Transverse colon (tissue), 4 donors: ENCODE measurements around the gene ACR. TPM values are rescaled to one million over a fixed set of nuclear protein-coding genes. Genes with fewer than 3 reads are reported as not detected.
"Not testable (repeated sequence)": the region's sequence is repeated elsewhere in the genome, so short reads cannot be mapped to it uniquely, and the experiment has no call there.

Experiments
- DNase-seq: peaks from one replicate; pipeline ENCODE4 v3.0.0-alpha.2; 2019
- H3K27ac ChIP-seq, 4 donors: fragments of 200-600 bp; sonication (generic); 2 replicates each; pipeline ENCODE4 v1.5.1; 2016 to 2018; ENCODE audit warnings: inconsistent platforms in 4 of 4
- H3K27me3 ChIP-seq: fragments of 200-600 bp; sonication (generic); 2 replicates; pipeline ENCODE4 v1.5.1; 2017; ENCODE audit warnings: inconsistent platforms
- H3K36me3 ChIP-seq, 4 donors: fragments of 200-600 bp; sonication (generic); 2 replicates each; pipeline ENCODE4 v1.5.1; 2017 to 2019; ENCODE audit warnings: inconsistent platforms in 4 of 4
- H3K4me1 ChIP-seq, 4 donors: fragments of 200-600 bp; sonication (generic); 2 replicates each; pipeline ENCODE4 v1.5.1; 2017 to 2020; ENCODE audit warnings: inconsistent platforms in 4 of 4
- H3K4me3 ChIP-seq, 4 donors: fragments of 200-600 bp; sonication (generic); 1 replicate in 1 of 4; 2 replicates in 3 of 4; pipeline versions ENCODE4 v1.5.1 to v1.6.1; 2017 to 2019; ENCODE audit warnings: inconsistent platforms in 4 of 4
- H3K9me3 ChIP-seq, 2 donors: fragments of 200-600 bp; sonication (generic); 2 replicates each; pipeline ENCODE4 v1.5.1; 2017 to 2019; ENCODE audit warnings: inconsistent platforms in 2 of 2
- CTCF ChIP-seq, 5 experiments: fragments of 200-600 bp in 3 of 5; fragments of 450-650 bp in 2 of 5; sonication (generic) in 3 of 5; IDR thresholded peaks; 1 replicate in 2 of 5; 2 replicates in 3 of 5; pipeline ENCODE4 v1.5.1; 2016 to 2017; ENCODE audit warnings: antibody characterized with exemption in 5 of 5, inconsistent platforms in 3 of 5, mild to moderate bottlenecking in 2 of 5, moderate library complexity in 1 of 5
- POLR2A ChIP-seq: fragments of 450-650 bp; IDR thresholded peaks from one replicate; pipeline ENCODE4 v1.6.1; 2016; ENCODE audit warnings: antibody characterized with exemption, mild to moderate bottlenecking, moderate library complexity
- POLR2AphosphoS5 ChIP-seq, 3 donors: sonication (generic); formaldehyde crosslinking; IDR thresholded peaks; one replicate each; pipeline ENCODE4 v1.6.1; 2016; ENCODE audit warnings: antibody characterized with exemption in 3 of 3
- WGBS, 2 donors: methylation state at CpG; one replicate each; pipeline ENCODE4 v1.1.5; 2018; ENCODE audit warnings: low coverage in 1 of 2; 5-methylcytosine and 5-hydroxymethylcytosine counted together
- in situ Hi-C, 4 donors: fragments of 200-750 bp; cut with MboI; loops; one replicate each; pipeline versions ENCODE4 v1.15.0 to v1.15.1; 2017; ENCODE audit warnings: low sequenced_read_pairs in 3 of 4, low pct_ligation_motif_present in 1 of 4, low pct_unique_long_range_greater_than_20kb in 1 of 4
- intact Hi-C: fragments of 100-400 bp; cut with DNase I; formaldehyde crosslinking; loops from one replicate; pipeline ENCODE4 v1.15.1; 2023; ENCODE audit warnings: low total_unique reads
- small RNA-seq, 4 donors: library from RNA; depleted of rRNA; stranded (forward); fragments of <200 nt; gene quantifications; one replicate each; pipeline ENCODE3, GENCODE V24; 2016
- total RNA-seq, 4 donors: library from RNA; depleted of rRNA; stranded (reverse); fragments of >200 nt; gene quantifications; one replicate each; pipeline ENCODE4 v1.1.0, GENCODE V29; 2016

Gene ACR
- total RNA-seq, 4 donors from 2014 or later = not detected

DNA sequence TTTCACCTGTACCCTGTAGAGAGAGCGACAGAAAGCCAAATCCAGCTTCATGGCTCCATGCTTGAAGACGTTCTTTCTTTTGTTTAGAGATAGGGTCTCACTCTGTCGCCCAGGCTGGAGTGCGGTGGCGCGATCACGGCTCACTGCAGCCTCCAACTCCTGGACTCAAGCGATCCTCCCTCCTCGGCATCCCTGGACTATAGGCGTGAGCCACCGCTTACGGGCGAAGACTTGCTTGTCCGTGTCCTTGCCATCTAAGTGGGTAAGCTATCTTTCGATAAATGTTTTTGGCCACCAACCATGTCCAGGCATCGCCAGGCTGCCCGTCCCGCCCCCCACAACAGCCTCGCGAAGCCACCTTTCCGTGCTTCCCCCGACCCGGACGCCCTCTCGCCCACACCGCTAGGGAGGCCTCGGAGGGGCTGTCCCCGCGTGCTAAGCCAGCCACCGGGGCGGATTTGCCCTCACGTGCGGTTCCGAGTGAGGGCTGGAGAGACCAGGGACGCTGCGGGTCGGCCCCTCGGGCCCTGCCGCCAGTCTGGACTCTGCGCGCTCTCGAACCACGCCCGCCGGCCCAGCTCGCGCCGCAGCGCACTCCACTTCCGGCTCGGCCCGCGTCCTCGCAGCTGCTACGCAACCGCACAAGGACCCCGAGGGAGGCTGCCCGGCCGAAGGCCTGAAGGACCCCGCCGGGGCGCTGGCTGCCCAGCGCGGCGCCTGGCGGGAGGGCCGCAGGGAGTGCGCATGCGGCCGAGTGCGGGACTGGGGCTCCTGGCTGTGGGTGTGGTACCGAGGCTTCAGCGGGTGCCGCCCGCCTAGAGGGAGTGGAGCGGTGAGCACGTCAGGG, 45.3 kb downstream of the ACR start, which contains the start of gene RABL2B:
RABL2B (minus strand) TSS at position 604 of the 847 bp plus-strand sequence. CDS start 1,342 bp downstream, outside the sequence.
- in situ Hi-C loops, intact Hi-C loops, H3K4me1 ChIP-seq, H3K36me3 ChIP-seq, H3K9me3 ChIP-seq, H3K27me3 ChIP-seq: not testable (repeated sequence)
- 1% methylated on average over 15 of the region's 77 CpGs; no CpG with 5 or more reads in 1 of the 2 donors for WGBS, 2 donors
- peak within 1 kb of the TSS; percentile 21 to 62 (median 47) for H3K27ac ChIP-seq
- H3K4me3 ChIP-seq = peak within 1 kb of the TSS; percentile 34 to 66 (median 46)
- TF ChIP-seq CTCF (IDR thresholded peaks at IDR 0.05) (peak in 1 of 5 experiments; percentile 17), POLR2A (peak; percentile 46), POLR2AphosphoS5 (IDR thresholded peaks at IDR 0.05) (peak; percentile 20 to 77 (median 56))
- DNase-seq = peak; percentile 95

GRCh38 chr22:50783880-50784276, 45.9 kb downstream of the ACR start:
- H3K4me1 ChIP-seq, intact Hi-C loops, in situ Hi-C loops, H3K36me3 ChIP-seq, H3K9me3 ChIP-seq, H3K27me3 ChIP-seq: not testable (repeated sequence)
- H3K27ac ChIP-seq = peak overlapping the region; percentile 21 to 62 (median 47)
- H3K4me3 ChIP-seq = peak overlapping the region; percentile 24 to 66 (median 40)
- WGBS, 2 donors = 0 to 2% methylated on average over 1 to 11 of the region's 16 CpGs
- DNase-seq = peak; percentile 9

DNA sequence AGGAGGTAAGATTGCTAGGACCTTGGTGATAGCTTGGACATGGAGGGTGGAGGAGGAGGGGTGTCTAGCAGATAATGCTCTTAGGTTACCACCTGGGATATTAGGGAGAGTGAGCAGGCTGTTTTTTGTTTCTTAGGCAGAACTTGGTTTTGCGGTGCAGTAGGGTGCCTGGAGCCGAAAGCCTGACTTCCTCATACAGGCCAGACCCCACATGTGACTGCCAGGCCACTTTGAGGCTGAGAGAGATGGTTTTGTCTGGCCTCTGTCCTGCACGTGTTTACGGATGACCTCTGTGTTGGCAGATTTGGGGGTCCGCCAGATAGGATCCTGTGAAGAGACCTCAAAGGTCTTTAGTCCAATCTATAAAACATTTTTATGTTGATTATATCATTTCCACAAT, 47.3 kb downstream of the ACR start:
- in situ Hi-C loops, H3K4me1 ChIP-seq, H3K36me3 ChIP-seq, H3K27ac ChIP-seq, H3K4me3 ChIP-seq, H3K27me3 ChIP-seq, intact Hi-C loops, H3K9me3 ChIP-seq: not testable (repeated sequence)
- peak; percentile 27 for DNase-seq
- WGBS, 2 donors = 86% methylated on average over 5 of the region's 5 CpGs; no CpG with 5 or more reads in 1 of the 2 donors

GRCh38 chr22:50786936-50787335, 48.9 kb downstream of the ACR start:
- intact Hi-C loops, H3K4me1 ChIP-seq, in situ Hi-C loops, H3K27me3 ChIP-seq, DNase-seq, H3K27ac ChIP-seq, H3K36me3 ChIP-seq, H3K4me3 ChIP-seq, H3K9me3 ChIP-seq: not testable (repeated sequence)
- 64% methylated on average over 4 of the region's 5 CpGs; no CpG with 5 or more reads in 1 of the 2 donors for WGBS, 2 donors

Small RNAs within 50 kb of the gene (small RNA-seq; reads per million reads assigned to genes)
- gene RNU6-409P = 0 reads per million in 4 donors

Other genes starting within 250 kb of the ACR start
- 100 to 1,000 TPM in 1 of 4 donors, 10 to 100 TPM in 3; 54.0 to 119 (median 79.9) TPM for gene LMF2, start 230.5 kb upstream of the ACR start, total RNA-seq
- gene NCAPH2, start 230.0 kb upstream of the ACR start, total RNA-seq = 10 to 100 TPM; 26.5 to 64.7 (median 41.6) TPM
- gene SCO2, start 212.6 kb upstream of the ACR start, total RNA-seq = 10 to 100 TPM in 1 of 4 donors, 1 to 10 TPM in 2, not detected in 1; 5.1 to 63.6 (median 5.9) TPM
- gene TYMP, start 208.2 kb upstream of the ACR start, total RNA-seq = 10 to 100 TPM; 27.5 to 60.7 (median 32.2) TPM
- gene KLHDC7B, start 192.3 kb upstream of the ACR start, total RNA-seq = 1 to 10 TPM in 1 of 4 donors, under 1 TPM in 2, not detected in 1; 0.14 to 1.5 (median 0.32) TPM
- not detected for gene SYCE3, start 175.3 kb upstream of the ACR start, total RNA-seq
- 100 to 1,000 TPM in 1 of 4 donors, 10 to 100 TPM in 3; 34.2 to 111 (median 37.6) TPM for gene CPT1B, start 159.8 kb upstream of the ACR start, total RNA-seq
- 100 to 1,000 TPM in 1 of 4 donors, 10 to 100 TPM in 3; 74.8 to 232 (median 86.1) TPM for gene CHKB, start 155.4 kb upstream of the ACR start, total RNA-seq
- 1 to 10 TPM; 1.1 to 3.4 (median 1.8) TPM for gene MAPK8IP2, start 137.4 kb upstream of the ACR start, total RNA-seq
- gene ARSA, start 110.1 kb upstream of the ACR start, total RNA-seq = 100 to 1,000 TPM in 2 of 4 donors, 10 to 100 TPM in 2; 81.2 to 253 (median 99.1) TPM
- gene SHANK3, start 65.4 kb upstream of the ACR start, total RNA-seq = 10 to 100 TPM in 1 of 4 donors, 1 to 10 TPM in 3; 2.7 to 30.3 (median 6.3) TPM
- gene RABL2B, start 45.4 kb downstream of the ACR start, total RNA-seq = 10 to 100 TPM in 3 of 4 donors, 1 to 10 TPM in 1; 7.8 to 18.2 (median 13.2) TPM